IMR-90 (cell line): ENCODE measurements around the gene AMD1. TPM values are rescaled to one million over a fixed set of nuclear protein-coding genes. Genes with fewer than 3 reads are reported as not detected.

Experiments used
- ATAC-seq: fragments of 200-7000 bp; cut with Tn5 transposase; 2 replicates; pipeline ENCODE4 v1.9.1; 2020; ENCODE audit warnings: low read depth, mild to moderate bottlenecking, moderate library complexity
- BruUV-seq: library from RNA; stranded (reverse); fragments of 400-500 nt; replicated peaks from 2 replicates; lab custom pipeline; 2021; lab: Mats Ljungman, UMichigan
- CTCF ChIA-PET: fragments of 300-600 bp; formaldehyde crosslinking; extraction: SDS; loops from one replicate; lab custom pipeline; 2021; ENCODE audit warnings: antibody characterized with exemption; lab: Yijun Ruan, JAX
- POLR2A ChIA-PET: fragments of 300-600 bp; sonication (Branson Sonifier 250); formaldehyde crosslinking; loops from one replicate; lab custom pipeline; 2022; ENCODE audit warnings: antibody characterized with exemption; ENCODE audit not compliant: unreplicated experiment; lab: Charles Lee
- DNase-seq: peaks from one replicate; pipeline ENCODE4 v3.0.0; 2013
- H2AFZ ChIP-seq: replicated peaks from 2 replicates; pipeline ENCODE3; 2013; ENCODE audit warnings: low read length, mild to moderate bottlenecking; ENCODE audit not compliant: poor library complexity
- H2AK5ac ChIP-seq: 2 replicates; pipeline ENCODE4 v1.6.1; 2013; ENCODE audit warnings: low read depth, low read length, inconsistent platforms
- H2AK9ac ChIP-seq: replicated peaks from 2 replicates; pipeline ENCODE3; 2013; ENCODE audit warnings: mild to moderate bottlenecking, low read depth, low read length, moderate library complexity; ENCODE audit not compliant: poor library complexity
- H2BK120ac ChIP-seq: 2 replicates; pipeline ENCODE4 v1.6.1; 2013; ENCODE audit warnings: low read depth, low read length, inconsistent platforms
- H2BK15ac ChIP-seq: 3 replicates; pipeline ENCODE4 v1.6.1; 2013; ENCODE audit warnings: low read depth, low read length, inconsistent platforms
- H2BK20ac ChIP-seq: 2 replicates; pipeline ENCODE4 v1.6.1; 2013; ENCODE audit warnings: low read depth, mild to moderate bottlenecking, inconsistent platforms, low read length, moderate library complexity
- H2BK5ac ChIP-seq: 2 replicates; pipeline ENCODE4 v1.6.1; 2013; ENCODE audit warnings: mild to moderate bottlenecking, low read depth, low read length, inconsistent platforms; ENCODE audit not compliant: poor library complexity, severe bottlenecking
- H3K14ac ChIP-seq: replicated peaks from 2 replicates; pipeline ENCODE4 v1.6.1; 2013; ENCODE audit warnings: low read depth, low read length, inconsistent platforms
- H3K18ac ChIP-seq: 2 replicates; pipeline ENCODE4 v1.6.1; 2013; ENCODE audit warnings: low read depth, low read length, control low read depth
- H3K23ac ChIP-seq: 2 replicates; pipeline ENCODE4 v1.6.1; 2013; ENCODE audit warnings: low read depth, low read length, inconsistent platforms
- H3K27ac ChIP-seq: 2 replicates; pipeline ENCODE4 v1.5.1; 2013; ENCODE audit warnings: mild to moderate bottlenecking, control low read depth, low read length; ENCODE audit not compliant: insufficient read depth
- H3K27me3 ChIP-seq: 2 replicates; pipeline ENCODE4 v1.6.1; 2013; ENCODE audit warnings: low read length; ENCODE audit not compliant: control insufficient read depth, insufficient read depth
- H3K36me3 ChIP-seq: 2 replicates; pipeline ENCODE4 v1.6.1; 2013; ENCODE audit warnings: low read length, mixed read lengths; ENCODE audit not compliant: control insufficient read depth, insufficient read depth
- H3K4ac ChIP-seq: 2 replicates; pipeline ENCODE4 v1.6.1; 2013; ENCODE audit warnings: low read depth, low read length, inconsistent platforms
- H3K4me1 ChIP-seq: 2 replicates; pipeline ENCODE4 v1.6.1; 2013; ENCODE audit warnings: low read length, mixed read lengths; ENCODE audit not compliant: control insufficient read depth, insufficient read depth
- H3K4me2 ChIP-seq: 2 replicates; pipeline ENCODE4 v1.6.1; 2013; ENCODE audit warnings: low read depth, mild to moderate bottlenecking, control low read depth, low read length, moderate library complexity
- H3K4me3 ChIP-seq: 2 replicates; pipeline ENCODE4 v1.5.1; 2013; ENCODE audit warnings: low read depth, mild to moderate bottlenecking, control low read depth, low read length, moderate library complexity; ENCODE audit not compliant: insufficient read depth
- H3K56ac ChIP-seq: 2 replicates; pipeline ENCODE4 v1.6.1; 2013; ENCODE audit warnings: low read length, inconsistent platforms; ENCODE audit not compliant: insufficient read depth; ENCODE audit errors: extremely low read depth
- H3K79me1 ChIP-seq, 2 experiments: 2 replicates each; pipeline ENCODE4 v1.6.1; 2013; ENCODE audit warnings: low read length in 2 of 2, inconsistent platforms in 1 of 2, low read depth in 1 of 2
- H3K9ac ChIP-seq: 2 replicates; pipeline ENCODE4 v1.6.1; 2013; ENCODE audit warnings: low read depth, low read length, control low read depth
- H3K9me1 ChIP-seq: 2 replicates; pipeline ENCODE4 v1.6.1; 2013; ENCODE audit warnings: low read length, inconsistent platforms; ENCODE audit not compliant: insufficient read depth
- H3K9me3 ChIP-seq: 2 replicates; pipeline ENCODE4 v1.6.1; 2013; ENCODE audit warnings: low read length; ENCODE audit not compliant: control insufficient read depth, insufficient read depth
- H4K20me1 ChIP-seq: 2 replicates; pipeline ENCODE4 v1.6.1; 2013; ENCODE audit warnings: low read length, inconsistent platforms; ENCODE audit not compliant: insufficient read depth
- H4K5ac ChIP-seq: 2 replicates; pipeline ENCODE4 v1.6.1; 2013; ENCODE audit warnings: mild to moderate bottlenecking, low read depth, low read length, control low read depth
- H4K8ac ChIP-seq, 2 experiments: 2 replicates each; pipeline ENCODE4 v1.6.1; 2013; ENCODE audit warnings: low read depth in 2 of 2, low read length in 2 of 2, control low read depth in 1 of 2, inconsistent platforms in 1 of 2
- H4K91ac ChIP-seq: 2 replicates; pipeline ENCODE4 v1.6.1; 2013; ENCODE audit warnings: low read depth, low read length, inconsistent platforms; ENCODE audit not compliant: insufficient read depth
- CTCF ChIP-seq: conservative IDR thresholded peaks from 2 replicates; pipeline ENCODE4 v1.5.1; 2012; ENCODE audit warnings: mild to moderate bottlenecking, low read depth, low read length, improper control_type of control experiment
- ELK1 ChIP-seq: fragments of 150-350 bp; IDR thresholded peaks from 2 replicates; pipeline ENCODE4 v1.6.1; 2016; ENCODE audit warnings: low read depth, mild to moderate bottlenecking, low read length, moderate library complexity, borderline replicate concordance
- FOS ChIP-seq: fragments of 150-350 bp; IDR thresholded peaks from 2 replicates; pipeline ENCODE4 v1.6.1; 2016; ENCODE audit warnings: low read depth, low read length
- MAZ ChIP-seq: IDR thresholded peaks from 2 replicates; pipeline ENCODE4 v1.6.1; 2012; ENCODE audit warnings: low read depth, mild to moderate bottlenecking, low read length, improper control_type of control experiment, moderate library complexity, borderline replicate concordance
- MXI1 ChIP-seq: IDR thresholded peaks from 2 replicates; pipeline ENCODE4 v1.6.1; 2012; ENCODE audit warnings: low read depth, mild to moderate bottlenecking, low read length, moderate library complexity, borderline replicate concordance
- NFE2L2 ChIP-seq: fragments of 150-350 bp; IDR thresholded peaks from 2 replicates; pipeline ENCODE4 v1.6.1; 2016; ENCODE audit warnings: low read depth, mild to moderate bottlenecking, low read length
- RAD21 ChIP-seq: IDR thresholded peaks from 2 replicates; pipeline ENCODE4 v1.6.1; 2012; ENCODE audit warnings: low read length, improper control_type of control experiment
- RCOR1 ChIP-seq: IDR thresholded peaks from 2 replicates; pipeline ENCODE4 v1.6.1; 2012; ENCODE audit warnings: mild to moderate bottlenecking, low read length, improper control_type of control experiment; ENCODE audit not compliant: insufficient replicate concordance
- WGBS, 2 experiments: methylation state at CpG; one replicate each; pipeline versions ENCODE4 v1.1.5 to v1.1.7; 2013; ENCODE audit warnings: missing lambda C conversion rate in 2 of 2; ENCODE audit not compliant: insufficient read length in 1 of 2; ENCODE audit errors: extremely low coverage in 2 of 2; 5-methylcytosine and 5-hydroxymethylcytosine counted together
- dilution Hi-C: fragments of 300-500 bp; cut with HindIII; formaldehyde crosslinking; loops from one replicate; pipeline ENCODE4 v1.14.3; 2018; ENCODE audit warnings: low sequenced_read_pairs; ENCODE audit not compliant: unreplicated experiment
- in situ Hi-C: fragments of 300-500 bp; cut with MboI; formaldehyde crosslinking; loops from 3 replicates; pipeline ENCODE4 v1.14.3; 2019; ENCODE audit warnings: low sequenced_read_pairs, inconsistent platforms, mixed read lengths
- intact Hi-C: fragments of 100-400 bp; cut with micrococcal nuclease; formaldehyde crosslinking; loops from 2 replicates; pipeline ENCODE4 v1.10.0; 2022
- polyA plus RNA-seq, 3 experiments: library from polyadenylated mRNA; depleted of rRNA; stranded (reverse); fragments of >200 nt; gene quantifications; 2 replicates each; pipeline ENCODE4 v1.2.3, GENCODE V29; 2012; ENCODE audit warnings: low replicate concordance in 1 of 3
- total RNA-seq: library from RNA; depleted of rRNA; stranded (reverse); fragments of >200 nt; gene quantifications from 2 replicates; pipeline ENCODE4 v1.2.3, GENCODE V29; 2012

AMD1 gene
- total and polyA plus RNA-seq, 2 of the 4 experiments (the other 2 are of a cell fraction) = 32.2 to 65.8 TPM

- WGBS, 2 experiments = no CpG with 5 or more reads among the region's 1 CpG
- no peak overlapping the region for H2BK5ac ChIP-seq
- no peak overlapping the region for H3K14ac ChIP-seq
- no peaks in the 10 kb centered on the region for H3K9me3 ChIP-seq
- no peak overlapping the region for H3K56ac ChIP-seq
- no TSS peak for BruUV-seq
- H2BK15ac ChIP-seq = no peak overlapping the region
- H4K20me1 ChIP-seq = no peaks in the 10 kb centered on the region
- ATAC-seq (no peak), DNase-seq (no peak)
- H2BK120ac ChIP-seq = no peak overlapping the region
- no peak overlapping the region for H3K4me2 ChIP-seq
- no peaks in the 10 kb centered on the region for H3K36me3 ChIP-seq
- no peak overlapping the region for H2BK20ac ChIP-seq
- H4K5ac ChIP-seq = no peak overlapping the region
- no peak overlapping the region for H3K4ac ChIP-seq
- H3K18ac ChIP-seq = no peak overlapping the region
- H3K79me1 ChIP-seq = no peaks in the 10 kb centered on the region
- no peak overlapping the region for H4K91ac ChIP-seq
- no peak for TF ChIP-seq ELK1
- no peak for TF ChIP-seq CTCF
- TF ChIP-seq RCOR1 = no peak
- no peak for TF ChIP-seq NFE2L2
- no peak for TF ChIP-seq FOS
- TF ChIP-seq MXI1 = no peak
- no peak for TF ChIP-seq RAD21
- TF ChIP-seq MAZ = no peak
- CTCF ChIA-PET = no interaction called here
- POLR2A ChIA-PET = no interaction called here
- no peak overlapping the region for H3K9ac ChIP-seq
- no peak overlapping the region for H3K4me3 ChIP-seq
- H2AFZ ChIP-seq = no peak overlapping the region
- no peaks in the 10 kb centered on the region for H3K27me3 ChIP-seq
- dilution Hi-C loops (no loop called here), in situ Hi-C loops (no loop called here), intact Hi-C loops (no loop called here)
- no peak overlapping the region for H4K8ac ChIP-seq
- no peak overlapping the region for H2AK9ac ChIP-seq
- no peaks in the 10 kb centered on the region for H3K4me1 ChIP-seq
- H3K23ac ChIP-seq = no peak overlapping the region
- H3K27ac ChIP-seq = no peak overlapping the region
- H3K9me1 ChIP-seq = no peaks in the 10 kb centered on the region
- H2AK5ac ChIP-seq = no peak overlapping the region
Observed at GRCh38 chr6:110934381-110934898, 59.9 kb downstream of the AMD1 start.
